Spleen (tissue), 11 donors: Measurements from ENCODE around the gene TCEANC. TPM values are rescaled to one million over a fixed set of nuclear protein-coding genes. Genes with fewer than 3 reads are reported as not detected.

Experiments
- DNase-seq: peaks from one replicate; pipeline ENCODE4 v3.0.0-alpha.2; 2020
- H3K27ac ChIP-seq, 8 donors: fragments of 200-600 bp; sonication (generic) in 7 of 8; 1 replicate in 4 of 8; 2 replicates in 4 of 8; pipeline versions ENCODE4 v1.5.0 to v1.8.0; 2016 to 2021; ENCODE audit warnings: inconsistent platforms in 4 of 8, mild to moderate bottlenecking in 4 of 8, moderate library complexity in 1 of 8
- H3K27me3 ChIP-seq, 7 donors: fragments of 200-600 bp; sonication (generic) in 6 of 7; replicated peaks in 1 of 7; 1 replicate in 4 of 7; 2 replicates in 3 of 7; pipeline versions ENCODE4 v1.5.0 to v1.8.0; 2016 to 2021; ENCODE audit warnings: inconsistent platforms in 3 of 7, mild to moderate bottlenecking in 1 of 7
- H3K36me3 ChIP-seq, 6 donors: fragments of 200-600 bp; sonication (generic) in 5 of 6; 1 replicate in 4 of 6; 2 replicates in 2 of 6; pipeline versions ENCODE4 v1.5.0 to v1.8.0; 2016 to 2021; ENCODE audit warnings: inconsistent platforms in 2 of 6
- H3K4me1 ChIP-seq, 6 donors: fragments of 200-600 bp; sonication (generic) in 5 of 6; 1 replicate in 3 of 6; 2 replicates in 3 of 6; pipeline versions ENCODE4 v1.5.0 to v1.8.0; 2016 to 2021; ENCODE audit warnings: inconsistent platforms in 3 of 6
- H3K4me3 ChIP-seq, 8 donors: fragments of 200-600 bp; sonication (generic) in 7 of 8; 1 replicate in 4 of 8; 2 replicates in 4 of 8; pipeline versions ENCODE4 v1.5.0 to v1.8.0; 2016 to 2021; ENCODE audit warnings: inconsistent platforms in 4 of 8, mild to moderate bottlenecking in 4 of 8, moderate library complexity in 2 of 8
- H3K9me3 ChIP-seq, 8 donors: fragments of 200-600 bp; sonication (generic) in 7 of 8; 1 replicate in 4 of 8; 2 replicates in 4 of 8; pipeline versions ENCODE4 v1.5.0 to v1.8.0; 2016 to 2021; ENCODE audit warnings: inconsistent platforms in 4 of 8
- POLR2A ChIP-seq, 3 donors: fragments of 450-650 bp; IDR thresholded peaks; one replicate each; pipeline ENCODE4 v1.5.1; 2017; ENCODE audit warnings: antibody characterized with exemption in 3 of 3, mild to moderate bottlenecking in 1 of 3
- POLR2AphosphoS5 ChIP-seq, 3 donors: sonication (generic); formaldehyde crosslinking; IDR thresholded peaks; one replicate each; pipeline ENCODE4 v1.5.1; 2017; ENCODE audit warnings: antibody characterized with exemption in 3 of 3
- WGBS, 5 donors: extraction: QIAGEN DNeasy Blood & Tissue Kit in 3 of 5; methylation state at CpG; one replicate each; pipeline versions ENCODE4 v1.1.5 to v1.1.7; 2013 to 2018; 5-methylcytosine and 5-hydroxymethylcytosine counted together
- intact Hi-C: fragments of 100-400 bp; cut with DNase I; formaldehyde crosslinking; loops from one replicate; pipeline ENCODE4 v1.15.0; 2023; ENCODE audit warnings: low total_unique reads
- polyA plus RNA-seq, 3 donors: library from polyadenylated mRNA; stranded (reverse); fragments of 200-250 nt; gene quantifications; one replicate each; pipeline ENCODE4 v1.2.1, GENCODE V29; 2013
- total RNA-seq, 7 donors: library from RNA; depleted of rRNA in 3 of 7; stranded (reverse); fragments of >200 nt in 3 of 7; fragmentation: NEBNext Ultra II Directional in 4 of 7; extraction: Animal tissue kit (Norgen Biotek cat#: 25700) in 4 of 7; gene quantifications; one replicate each; pipeline versions ENCODE4 v1.1.0 to v1.2.1, GENCODE V29; 2016 to 2021
- TF ChIP-seq, protein P1 (sequence below), 11 experiments: fragments of 200-600 bp in 7 of 11; fragments of 450-650 bp in 4 of 11; sonication (generic) in 4 of 11; IDR thresholded peaks in 8 of 11; conservative IDR thresholded peaks in 3 of 11; 1 replicate in 7 of 11; 2 replicates in 4 of 11; pipeline versions ENCODE4 v1.4.0 to v1.8.0; 2016 to 2021; ENCODE audit warnings: antibody characterized with exemption in 11 of 11, inconsistent platforms in 4 of 11, mild to moderate bottlenecking in 1 of 11
- donor health status: healthy with polysubstance abuse.
- donor health status: DM: no; HTN: no; CAD: no; lungs with moderate emphysema.
- donor health status: DM: no; HTN: no; CAD: no.
- donor health status: Bipolar disorder and iron deficiency.
- donor health status: healthy.
- donor health status: DM: no; HTN: no; CAD: no.
- donor health status: DM: yes; HTN: yes; CAD: no.

The TCEANC gene
- total and polyA plus RNA-seq, 10 donors: 2.6 to 11.6 (median 8.1) TPM

DNA sequence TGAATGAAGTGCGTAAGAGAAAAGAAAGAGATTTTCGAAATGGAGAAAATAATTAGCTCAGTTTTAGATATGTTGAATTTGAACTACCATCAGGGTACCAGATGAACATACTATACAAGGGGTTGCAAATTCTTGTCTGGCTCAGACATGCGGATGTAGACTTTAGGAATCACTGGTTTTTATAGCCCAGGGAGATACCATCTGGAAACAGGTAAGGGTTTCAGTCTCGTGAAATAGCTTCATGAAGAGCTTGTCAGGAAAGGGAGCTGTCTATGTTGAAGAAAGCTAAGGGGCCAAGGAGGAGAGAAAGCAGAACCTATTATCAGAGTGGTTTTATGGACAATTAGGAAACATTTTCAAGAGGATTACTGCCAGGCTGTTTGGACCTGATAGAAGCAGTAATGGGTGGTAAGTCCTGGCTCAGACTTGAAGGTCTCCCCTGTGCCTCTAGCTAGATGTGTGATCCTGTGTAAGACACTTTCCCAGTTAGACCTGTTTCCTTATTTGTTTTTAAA lies 42.7 kb downstream of the TCEANC start:
- WGBS, 5 donors: 82 to 89% (median 87%) methylated on average over 4 of the region's 4 CpGs

DNA sequence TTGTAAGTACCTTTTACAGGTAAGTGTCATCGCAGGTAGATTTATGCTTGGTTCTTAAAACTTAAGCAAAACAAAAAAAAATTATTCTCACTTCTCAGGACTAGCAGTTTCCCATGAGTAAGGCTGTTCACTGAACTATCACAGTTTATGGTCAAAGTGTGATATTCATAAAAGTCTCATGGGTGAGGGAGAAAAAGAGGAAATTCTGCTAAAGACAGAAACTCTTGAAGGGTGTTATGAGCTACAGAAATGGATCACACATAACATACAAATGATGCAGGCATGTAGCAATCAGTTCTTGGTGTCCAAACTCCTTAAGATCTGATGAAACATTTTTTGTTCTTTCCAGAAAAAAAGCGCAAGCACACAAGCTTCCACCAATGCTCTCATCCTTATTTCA lies 44.5 kb downstream of the TCEANC start:
- intact Hi-C loops: no loop called here

More for the DNA sequence above, 42.7 kb downstream of the TCEANC start:
- no peak overlapping the region for H3K4me3 ChIP-seq
- H3K4me1 ChIP-seq: peaks cover 29 to 100% (median 83%) of the 10 kb centered on the region in 6 donors
- TF ChIP-seq, protein P1, sequence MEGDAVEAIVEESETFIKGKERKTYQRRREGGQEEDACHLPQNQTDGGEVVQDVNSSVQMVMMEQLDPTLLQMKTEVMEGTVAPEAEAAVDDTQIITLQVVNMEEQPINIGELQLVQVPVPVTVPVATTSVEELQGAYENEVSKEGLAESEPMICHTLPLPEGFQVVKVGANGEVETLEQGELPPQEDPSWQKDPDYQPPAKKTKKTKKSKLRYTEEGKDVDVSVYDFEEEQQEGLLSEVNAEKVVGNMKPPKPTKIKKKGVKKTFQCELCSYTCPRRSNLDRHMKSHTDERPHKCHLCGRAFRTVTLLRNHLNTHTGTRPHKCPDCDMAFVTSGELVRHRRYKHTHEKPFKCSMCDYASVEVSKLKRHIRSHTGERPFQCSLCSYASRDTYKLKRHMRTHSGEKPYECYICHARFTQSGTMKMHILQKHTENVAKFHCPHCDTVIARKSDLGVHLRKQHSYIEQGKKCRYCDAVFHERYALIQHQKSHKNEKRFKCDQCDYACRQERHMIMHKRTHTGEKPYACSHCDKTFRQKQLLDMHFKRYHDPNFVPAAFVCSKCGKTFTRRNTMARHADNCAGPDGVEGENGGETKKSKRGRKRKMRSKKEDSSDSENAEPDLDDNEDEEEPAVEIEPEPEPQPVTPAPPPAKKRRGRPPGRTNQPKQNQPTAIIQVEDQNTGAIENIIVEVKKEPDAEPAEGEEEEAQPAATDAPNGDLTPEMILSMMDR (IDR thresholded peaks at IDR 0.05 in 8 of 11, conservative IDR thresholded peaks at IDR 0.05 in 3 of 11): no peak
- TF ChIP-seq POLR2A (IDR thresholded peaks at IDR 0.05) (no peak), POLR2AphosphoS5 (IDR thresholded peaks at IDR 0.05) (no peak)
- intact Hi-C loops: no loop called here
- no peaks in the 10 kb centered on the region for H3K36me3 ChIP-seq
- no peaks in the 10 kb centered on the region for H3K9me3 ChIP-seq
- H3K27ac ChIP-seq: peak overlapping the region in 3 of 8 donors; percentile 29 to 66 (median 66)
- H3K27me3 ChIP-seq: peaks cover 0 to 4% (median 0%) of the 10 kb centered on the region in 7 donors
- no peak for DNase-seq

DNA sequence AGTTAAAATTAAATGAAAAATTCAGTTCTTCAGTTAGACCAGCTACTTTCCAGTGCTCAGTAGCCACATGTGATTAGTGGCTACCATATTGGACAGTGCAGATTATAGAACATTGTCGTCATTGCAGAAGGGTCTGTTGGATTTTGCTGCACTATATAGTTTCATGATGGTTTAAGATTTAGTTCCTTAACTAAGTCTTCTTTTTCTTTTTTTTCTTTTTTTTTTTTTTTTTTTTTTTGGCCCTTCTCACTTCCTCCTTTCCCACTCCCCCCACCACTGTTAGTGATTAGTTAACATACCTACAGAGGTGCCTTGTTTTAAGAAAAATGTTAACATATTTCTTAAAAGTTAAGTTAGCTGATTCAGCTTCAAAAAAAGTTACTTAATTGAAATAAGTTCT lies 45.0 kb downstream of the TCEANC start:
- no peak for DNase-seq
- Histone ChIP-seq H3K4me1 (peaks cover 24 to 100% (median 73%) of the 10 kb centered on the region in 6 donors), H3K27me3 (peaks cover 0 to 4% (median 0%) of the 10 kb centered on the region in 7 donors), H3K27ac (peak overlapping the region in 6 of 8 donors; percentile 12 to 73 (median 66)), H3K4me3 (peak overlapping the region in 1 of 8 donors; percentile 30), H3K9me3 (no peaks in the 10 kb centered on the region), H3K36me3 (no peaks in the 10 kb centered on the region)
- intact Hi-C loops: no loop called here
- TF ChIP-seq POLR2AphosphoS5 (IDR thresholded peaks at IDR 0.05) (no peak), POLR2A (IDR thresholded peaks at IDR 0.05) (no peak)
- TF ChIP-seq, protein P1 (IDR thresholded peaks at IDR 0.05 in 8 of 11, conservative IDR thresholded peaks at IDR 0.05 in 3 of 11): no peak
- 44 to 92% (median 71%) methylated on average over 1 of the region's 1 CpG for WGBS, 5 donors

More for the DNA sequence above, 44.5 kb downstream of the TCEANC start:
- H3K4me3 ChIP-seq: peak overlapping the region in 1 of 8 donors; percentile 30
- peak overlapping the region in 5 of 8 donors; percentile 10 to 73 (median 66) for H3K27ac ChIP-seq
- WGBS, 5 donors: 51 to 78% (median 65%) methylated on average over 2 of the region's 2 CpGs
- H3K27me3 ChIP-seq: peaks cover 0 to 4% (median 0%) of the 10 kb centered on the region in 7 donors
- peaks cover 24 to 100% (median 76%) of the 10 kb centered on the region in 6 donors for H3K4me1 ChIP-seq
- TF ChIP-seq POLR2A (IDR thresholded peaks at IDR 0.05) (no peak), POLR2AphosphoS5 (IDR thresholded peaks at IDR 0.05) (no peak)
- TF ChIP-seq, protein P1 (IDR thresholded peaks at IDR 0.05 in 8 of 11, conservative IDR thresholded peaks at IDR 0.05 in 3 of 11): no peak
- no peaks in the 10 kb centered on the region for H3K9me3 ChIP-seq
- DNase-seq: no peak
- H3K36me3 ChIP-seq: no peaks in the 10 kb centered on the region

DNA sequence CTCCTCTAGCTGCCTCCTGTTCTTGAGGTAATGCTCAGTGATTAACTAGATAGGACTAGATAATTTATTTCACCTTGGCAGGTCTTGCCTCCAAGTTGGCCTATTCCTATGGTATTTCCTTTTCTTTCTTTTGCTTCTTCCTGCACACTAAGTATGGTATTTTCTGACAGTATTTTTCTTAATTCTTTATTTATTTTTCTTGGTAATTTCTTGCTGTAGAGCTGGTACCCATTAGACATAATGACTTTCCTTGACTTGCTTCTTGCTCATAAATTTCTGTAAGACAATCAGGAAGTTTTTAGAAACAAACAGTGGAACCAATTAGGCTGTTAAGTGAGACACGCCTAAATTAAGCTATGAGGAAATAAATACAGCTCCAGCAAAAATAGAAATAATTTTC lies 45.5 kb downstream of the TCEANC start:
- Histone ChIP-seq H3K9me3 (no peaks in the 10 kb centered on the region), H3K27me3 (peaks cover 0 to 4% (median 0%) of the 10 kb centered on the region in 7 donors), H3K4me1 (peaks cover 22 to 100% (median 68%) of the 10 kb centered on the region in 6 donors), H3K27ac (peak overlapping the region in 6 of 8 donors; percentile 12 to 73 (median 54)), H3K36me3 (no peaks in the 10 kb centered on the region), H3K4me3 (no peak overlapping the region)
- intact Hi-C loops: no loop called here
- TF ChIP-seq POLR2A (IDR thresholded peaks at IDR 0.05) (no peak), POLR2AphosphoS5 (IDR thresholded peaks at IDR 0.05) (no peak)
- TF ChIP-seq, protein P1 (IDR thresholded peaks at IDR 0.05 in 8 of 11, conservative IDR thresholded peaks at IDR 0.05 in 3 of 11): no peak
- WGBS, 5 donors: 13 to 52% (median 31%) methylated on average over 1 of the region's 1 CpG
- DNase-seq: no peak
